CD4-positive, alpha-beta T cell (primary cell): ENCODE data around the gene CCSER2. TPM values are rescaled to one million over a fixed set of nuclear protein-coding genes. Genes with fewer than 3 reads are reported as not detected.

Source experiments
- ATAC-seq: fragments of 200-7000 bp; cut with Tn5 transposase; one replicate; pipeline ENCODE4 v1.10.0; 2022; ENCODE audit warnings: mild to moderate bottlenecking; ENCODE audit not compliant: poor library complexity
- CTCF ChIA-PET: fragments of 350-600 bp; sonication (Branson Sonifier 250); formaldehyde crosslinking; loops from one replicate; lab custom pipeline; 2021; ENCODE audit warnings: antibody characterized with exemption, inconsistent platforms; lab: Charles Lee
- POLR2A ChIA-PET: fragments of 350-600 bp; sonication (Branson Sonifier 250); formaldehyde crosslinking; loops from one replicate; lab custom pipeline; 2021; ENCODE audit warnings: antibody characterized with exemption, inconsistent platforms; lab: Charles Lee
- DNase-seq, 14 experiments: peaks; one replicate each; pipeline ENCODE4 v3.0.0-alpha.2; 2013 to 2020; ENCODE audit warnings: mixed read lengths in 2 of 14
- H3K27ac ChIP-seq, 2 donors: one replicate each; pipeline versions ENCODE4 v1.5.1 to v1.7.0; 2013; ENCODE audit warnings: low read length in 2 of 2, low read depth in 1 of 2, mild to moderate bottlenecking in 1 of 2
- H3K27me3 ChIP-seq, 2 experiments: 1 replicate in 1 of 2; 2 replicates in 1 of 2; pipeline versions ENCODE4 v1.6.1 to v1.7.0; 2013; ENCODE audit warnings: low read length in 2 of 2, control low read depth in 1 of 2, mild to moderate bottlenecking in 1 of 2, moderate library complexity in 1 of 2; ENCODE audit not compliant: insufficient read depth in 2 of 2, control insufficient read depth in 1 of 2
- H3K36me3 ChIP-seq: one replicate; pipeline ENCODE4 v1.6.1; 2013; ENCODE audit warnings: low read length, control low read depth; ENCODE audit not compliant: insufficient read depth
- H3K4me1 ChIP-seq: one replicate; pipeline ENCODE4 v1.6.1; 2013; ENCODE audit warnings: low read length, control low read depth; ENCODE audit not compliant: insufficient read depth
- H3K4me3 ChIP-seq: one replicate; pipeline ENCODE4 v1.5.1; 2013; ENCODE audit warnings: mild to moderate bottlenecking, low read length, moderate library complexity
- H3K9me3 ChIP-seq, 2 experiments: 1 replicate in 1 of 2; 2 replicates in 1 of 2; pipeline versions ENCODE4 v1.6.1 to v1.7.0; 2013; ENCODE audit warnings: low read length in 2 of 2, mild to moderate bottlenecking in 2 of 2, control low read depth in 1 of 2, moderate library complexity in 1 of 2; ENCODE audit not compliant: control insufficient read depth in 1 of 2, insufficient read depth in 1 of 2
- H3K27ac Mint-ChIP-seq: one replicate; pipeline ENCODE4 v1.8.0; 2020; ENCODE audit warnings: mixed read lengths
- H3K27me3 Mint-ChIP-seq: one replicate; pipeline ENCODE4 v1.8.0; 2021; ENCODE audit warnings: mixed read lengths
- H3K36me3 Mint-ChIP-seq: one replicate; pipeline ENCODE4 v1.8.0; 2021; ENCODE audit warnings: low read depth, mixed read lengths
- H3K4me1 Mint-ChIP-seq: one replicate; pipeline ENCODE4 v1.8.0; 2021; ENCODE audit warnings: low read depth, mixed read lengths
- H3K4me3 Mint-ChIP-seq: one replicate; pipeline ENCODE4 v1.8.0; 2020; ENCODE audit warnings: mild to moderate bottlenecking, mixed read lengths
- H3K9me3 Mint-ChIP-seq: one replicate; pipeline ENCODE4 v1.8.0; 2020; ENCODE audit warnings: mixed read lengths
- intact Hi-C, 2 experiments: fragments of 100-400 bp; cut with DNase I in 1 of 2; cut with micrococcal nuclease in 1 of 2; formaldehyde crosslinking; loops; one replicate each; pipeline versions ENCODE4 v1.15.1 to v1.9.0; 2023 to 2025; cut with DNase I, micrococcal nuclease
- total RNA-seq, 174 experiments: library from RNA in 2 of 174; stranded (reverse) in 2 of 174; gene quantifications; one replicate each; pipeline ENCODE4 v1.2.3 and lab custom pipeline; 2021 to 2026
- TF ChIP-seq, protein P1 (sequence below): fragments of 200-600 bp; IDR thresholded peaks from one replicate; pipeline ENCODE4 v1.8.0; 2022; ENCODE audit warnings: antibody characterized with exemption, mild to moderate bottlenecking

CCSER2 gene
- total RNA-seq, 2 experiments from 2014 or later: 134 to 148 TPM

DNA sequence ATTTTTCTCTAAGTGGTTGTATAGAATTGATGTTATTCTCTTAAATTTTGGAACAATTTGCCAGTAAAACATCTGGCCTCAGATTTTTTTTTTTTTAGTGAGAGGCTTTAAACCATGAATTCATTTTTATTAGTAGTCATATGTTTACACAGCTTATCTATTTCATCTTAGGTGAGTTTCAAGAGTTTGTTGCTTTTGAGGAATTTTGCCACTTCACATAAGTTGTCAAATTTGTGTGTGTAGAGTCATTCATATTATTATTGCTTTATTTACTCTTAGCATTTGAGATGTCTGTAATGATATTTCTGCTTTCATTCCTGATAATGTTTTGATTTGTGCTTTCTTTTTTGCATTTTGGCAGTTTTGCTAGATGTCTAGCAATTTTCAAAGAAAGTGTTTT, 132.1 kb downstream of the CCSER2 start:
- TF ChIP-seq, protein P1, sequence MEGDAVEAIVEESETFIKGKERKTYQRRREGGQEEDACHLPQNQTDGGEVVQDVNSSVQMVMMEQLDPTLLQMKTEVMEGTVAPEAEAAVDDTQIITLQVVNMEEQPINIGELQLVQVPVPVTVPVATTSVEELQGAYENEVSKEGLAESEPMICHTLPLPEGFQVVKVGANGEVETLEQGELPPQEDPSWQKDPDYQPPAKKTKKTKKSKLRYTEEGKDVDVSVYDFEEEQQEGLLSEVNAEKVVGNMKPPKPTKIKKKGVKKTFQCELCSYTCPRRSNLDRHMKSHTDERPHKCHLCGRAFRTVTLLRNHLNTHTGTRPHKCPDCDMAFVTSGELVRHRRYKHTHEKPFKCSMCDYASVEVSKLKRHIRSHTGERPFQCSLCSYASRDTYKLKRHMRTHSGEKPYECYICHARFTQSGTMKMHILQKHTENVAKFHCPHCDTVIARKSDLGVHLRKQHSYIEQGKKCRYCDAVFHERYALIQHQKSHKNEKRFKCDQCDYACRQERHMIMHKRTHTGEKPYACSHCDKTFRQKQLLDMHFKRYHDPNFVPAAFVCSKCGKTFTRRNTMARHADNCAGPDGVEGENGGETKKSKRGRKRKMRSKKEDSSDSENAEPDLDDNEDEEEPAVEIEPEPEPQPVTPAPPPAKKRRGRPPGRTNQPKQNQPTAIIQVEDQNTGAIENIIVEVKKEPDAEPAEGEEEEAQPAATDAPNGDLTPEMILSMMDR: no peak
- H3K9me3 Mint-ChIP-seq: peaks cover 4% of the 10 kb centered on the region
- no peak overlapping the region for H3K4me3 Mint-ChIP-seq
- no peaks in the 10 kb centered on the region for H3K4me1 ChIP-seq
- H3K36me3 ChIP-seq: peaks cover 43% of the 10 kb centered on the region
- POLR2A ChIA-PET: no interaction called here
- peaks cover 45% of the 10 kb centered on the region for H3K4me1 Mint-ChIP-seq
- DNase-seq (no peak), ATAC-seq (no peak)
- CTCF ChIA-PET: interaction anchor here (0.7 kb wide), 1 partner anchor 16 kb away, joined by 4 read pairs; no protein-coding TSS in a partner anchor
- no peaks in the 10 kb centered on the region for H3K9me3 ChIP-seq
- no peak overlapping the region for H3K4me3 ChIP-seq
- H3K27ac Mint-ChIP-seq: no peak overlapping the region
- no peaks in the 10 kb centered on the region for H3K27me3 ChIP-seq
- H3K27ac ChIP-seq: no peak overlapping the region
- no peaks in the 10 kb centered on the region for H3K27me3 Mint-ChIP-seq
- H3K36me3 Mint-ChIP-seq: peaks cover 89% of the 10 kb centered on the region
- intact Hi-C loops: no loop called here

DNA sequence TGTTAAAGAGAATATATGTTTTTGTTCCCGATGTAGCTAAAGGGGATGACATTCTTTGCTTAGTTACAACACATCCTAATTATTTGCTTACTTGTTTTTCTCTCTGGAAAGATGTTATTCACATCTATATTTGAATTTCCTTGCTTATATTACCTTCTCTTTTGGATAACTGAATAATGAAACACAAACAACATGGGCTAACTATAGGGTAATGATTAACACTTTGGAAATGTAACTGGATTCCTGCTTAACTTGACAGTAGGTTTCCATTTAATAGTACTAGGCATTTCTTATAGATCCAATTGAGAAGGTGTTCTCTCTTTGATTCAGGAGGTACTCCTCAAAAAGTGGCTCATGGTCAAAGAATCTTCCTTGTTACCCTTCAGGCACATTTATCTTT, 141.1 kb downstream of the CCSER2 start:
- TF ChIP-seq, protein P1: no peak
- H3K4me3 ChIP-seq: no peak overlapping the region
- H3K9me3 ChIP-seq: no peaks in the 10 kb centered on the region
- ATAC-seq (no peak), DNase-seq (no peak)
- Mint-ChIP-seq H3K36me3 (peaks cover 74% of the 10 kb centered on the region), H3K4me1 (peaks cover 3% of the 10 kb centered on the region), H3K27me3 (no peaks in the 10 kb centered on the region), H3K27ac (no peak overlapping the region), H3K4me3 (no peak overlapping the region), H3K9me3 (no peaks in the 10 kb centered on the region)
- no peaks in the 10 kb centered on the region for H3K4me1 ChIP-seq
- intact Hi-C loops: no loop called here
- ChIA-PET POLR2A (interaction anchor here (0.6 kb wide), 1 partner anchor 1809 kb away, joined by 3 read pairs; no protein-coding TSS in a partner anchor), CTCF (no interaction called here)
- no peaks in the 10 kb centered on the region for H3K27me3 ChIP-seq
- H3K36me3 ChIP-seq: peaks cover 30% of the 10 kb centered on the region
- H3K27ac ChIP-seq: no peak overlapping the region

DNA sequence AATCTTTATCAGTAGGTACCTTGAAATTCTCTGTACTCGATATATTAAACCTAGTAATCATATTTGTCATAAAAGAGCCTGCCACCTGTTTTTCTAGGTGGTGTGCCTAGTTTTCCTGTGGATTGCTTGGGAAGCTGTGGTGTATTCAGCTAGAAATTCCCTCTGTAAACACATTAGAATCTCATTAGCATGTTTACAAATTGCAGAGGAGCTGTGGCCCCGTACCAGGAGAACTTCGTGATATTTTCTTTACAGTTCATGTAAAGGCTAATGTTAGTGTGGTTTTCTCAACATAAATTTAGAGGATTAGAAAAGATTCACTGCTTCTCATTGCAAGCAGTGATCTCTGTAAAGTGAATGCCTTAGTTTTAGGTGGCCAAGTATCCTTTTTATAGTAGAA, 144.7 kb downstream of the CCSER2 start:
- Mint-ChIP-seq H3K4me1 (peaks cover 7% of the 10 kb centered on the region), H3K4me3 (no peak overlapping the region), H3K27ac (no peak overlapping the region), H3K27me3 (no peaks in the 10 kb centered on the region), H3K9me3 (no peaks in the 10 kb centered on the region), H3K36me3 (peaks cover 72% of the 10 kb centered on the region)
- ChIA-PET POLR2A (no interaction called here), CTCF (no interaction called here)
- H3K27me3 ChIP-seq: no peaks in the 10 kb centered on the region
- no peaks in the 10 kb centered on the region for H3K9me3 ChIP-seq
- intact Hi-C loops: no loop called here
- H3K4me1 ChIP-seq: no peaks in the 10 kb centered on the region
- peaks cover 33% of the 10 kb centered on the region for H3K36me3 ChIP-seq
- H3K4me3 ChIP-seq: no peak overlapping the region
- no peak for DNase-seq
- H3K27ac ChIP-seq: no peak overlapping the region
- no peak for ATAC-seq
- TF ChIP-seq, protein P1: no peak
